HG02642 (cell line): ENCODE results near the gene CRADD.
"Not testable (repeated sequence)": the region's sequence is repeated elsewhere in the genome, so short reads cannot be mapped to it uniquely, and the experiment has no call there.

Experiments used
- ATAC-seq: cut with Tn5 transposase; IDR thresholded peaks from one replicate; pipeline ENCODE4 v1.9.1; 2021; ENCODE audit warnings: mild to moderate bottlenecking; ENCODE audit not compliant: unreplicated experiment, poor library complexity

Gene CRADD

GRCh38 chr12:93856611-93857010, 179.4 kb downstream of the CRADD start:
- no peak for ATAC-seq

GRCh38 chr12:93857279-93857938, 180.2 kb downstream of the CRADD start:
- no peak for ATAC-seq

GRCh38 chr12:93857991-93858447, 180.8 kb downstream of the CRADD start:
- no peak for ATAC-seq

- no peak for ATAC-seq
These were observed 183.6 kb downstream of the CRADD start for GRCh38 chr12:93860668-93861373.

DNA sequence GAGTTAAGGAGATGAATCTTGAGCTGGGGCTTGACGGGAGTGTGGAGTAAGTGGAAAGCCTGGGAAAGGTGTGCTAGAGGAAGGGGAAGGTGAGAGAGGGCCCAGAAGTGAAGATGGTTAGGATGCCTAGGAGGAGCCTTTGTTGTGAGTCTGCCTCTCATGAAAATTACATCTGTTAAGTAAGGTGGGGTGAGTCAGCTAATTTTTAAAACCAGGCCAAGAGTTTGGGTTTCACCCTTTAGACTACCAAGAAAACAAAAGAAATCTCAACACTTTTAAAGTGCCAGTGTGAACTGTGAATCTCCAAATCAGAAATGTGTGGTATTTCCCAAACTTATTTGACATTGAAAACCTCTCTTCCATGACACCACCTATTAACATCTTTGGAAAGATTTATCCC, 185.2 kb downstream of the CRADD start:
- ATAC-seq = no peak

GRCh38 chr12:93865751-93866150, 188.6 kb downstream of the CRADD start:
- ATAC-seq = no peak

GRCh38 chr12:93868771-93869170, 191.6 kb downstream of the CRADD start:
- no peak for ATAC-seq

DNA sequence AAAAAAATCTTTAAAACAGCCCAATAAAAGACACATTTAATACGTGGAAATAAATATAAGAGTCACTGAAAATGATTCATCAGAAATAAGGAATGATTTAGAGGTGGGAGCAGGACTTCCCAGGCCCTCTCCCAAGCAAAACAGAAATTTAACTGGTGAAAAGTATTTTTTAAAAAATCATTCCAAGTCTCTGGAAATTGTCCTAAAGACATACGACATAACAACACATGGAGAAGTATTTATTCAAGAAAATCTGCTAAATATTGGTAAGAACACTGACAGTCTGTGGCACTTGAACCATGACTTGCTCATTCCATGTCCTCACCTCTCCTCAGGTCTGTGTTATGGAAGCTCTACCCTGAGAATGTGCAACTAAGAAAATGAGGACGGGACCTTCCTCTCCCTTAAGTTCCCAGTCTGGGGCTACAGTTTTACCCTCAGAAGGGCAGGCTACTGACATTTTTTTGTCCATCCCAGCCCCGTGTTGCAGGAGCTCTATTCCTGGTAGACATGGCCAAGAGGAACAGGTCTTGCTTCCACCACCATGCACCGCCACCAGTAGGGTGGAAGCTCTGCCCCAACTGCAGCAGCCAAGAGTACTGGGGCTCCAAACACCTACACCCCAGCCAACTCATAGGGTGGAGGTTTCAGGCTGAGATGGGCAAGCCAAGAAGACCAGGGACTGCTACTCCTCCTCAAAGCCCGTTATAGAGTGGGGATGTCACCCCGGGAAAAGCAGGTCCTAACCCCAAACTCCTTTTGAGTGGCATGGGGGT, 193.0 kb downstream of the CRADD start:
- ATAC-seq = no peak

DNA sequence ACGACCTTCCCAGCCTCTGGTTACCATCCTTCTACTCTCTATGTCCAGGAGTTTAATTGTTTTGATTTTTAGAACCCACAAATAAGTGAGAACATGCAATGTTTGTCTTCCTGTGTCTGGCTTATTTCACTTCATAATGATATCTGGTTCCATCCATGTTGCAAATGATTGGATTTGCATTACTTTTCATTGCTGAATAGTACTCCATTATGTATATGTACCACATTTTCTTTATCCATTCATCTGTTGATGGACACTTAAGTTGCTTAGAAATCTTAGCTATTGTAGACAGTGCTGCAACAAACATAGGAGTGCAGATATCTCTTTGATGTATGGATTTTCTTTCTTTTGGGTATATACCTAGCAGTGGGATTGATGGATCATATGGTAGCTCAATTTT, 194.4 kb downstream of the CRADD start:
- not testable (repeated sequence) for ATAC-seq

DNA sequence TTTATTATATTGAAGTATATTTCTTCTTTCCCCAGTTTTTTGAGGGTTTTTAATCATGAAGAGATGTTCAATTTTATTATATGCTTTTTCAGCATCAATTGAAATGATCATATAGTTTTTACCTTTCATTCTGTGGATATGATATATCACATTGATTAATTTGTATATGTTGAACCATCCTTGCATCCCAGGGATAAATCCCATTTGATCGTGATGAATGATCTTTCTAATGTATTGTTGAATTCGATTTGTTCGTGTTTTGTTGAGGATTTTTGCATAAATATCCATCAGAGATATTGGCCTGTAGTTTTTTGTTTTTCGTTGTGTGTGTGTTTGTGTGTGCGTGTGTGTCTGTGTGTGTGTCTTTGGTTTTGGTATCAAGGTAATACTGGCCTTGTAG, 196.4 kb downstream of the CRADD start:
- ATAC-seq = no peak

GRCh38 chr12:93875157-93875556, 198.0 kb downstream of the CRADD start:
- ATAC-seq = no peak

DNA sequence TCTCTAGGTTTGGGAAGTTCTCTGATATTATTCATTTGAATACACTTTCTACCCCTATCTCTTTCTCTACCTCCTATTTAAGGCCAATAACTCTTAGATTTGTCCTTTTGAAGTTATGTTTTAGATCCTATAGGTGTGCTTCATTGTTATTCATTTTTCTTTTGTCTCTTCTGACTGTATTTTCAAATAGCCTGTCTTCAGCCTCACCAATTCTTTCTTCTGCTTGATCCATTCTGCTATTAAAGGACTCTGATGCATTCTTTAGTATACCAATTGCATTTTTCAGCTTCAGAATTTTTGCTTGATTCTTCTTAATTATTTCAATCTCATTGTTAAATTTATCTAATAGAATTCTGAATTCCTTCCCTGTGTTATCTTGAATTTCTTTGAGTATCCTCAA, 199.2 kb downstream of the CRADD start:
- no peak for ATAC-seq

DNA sequence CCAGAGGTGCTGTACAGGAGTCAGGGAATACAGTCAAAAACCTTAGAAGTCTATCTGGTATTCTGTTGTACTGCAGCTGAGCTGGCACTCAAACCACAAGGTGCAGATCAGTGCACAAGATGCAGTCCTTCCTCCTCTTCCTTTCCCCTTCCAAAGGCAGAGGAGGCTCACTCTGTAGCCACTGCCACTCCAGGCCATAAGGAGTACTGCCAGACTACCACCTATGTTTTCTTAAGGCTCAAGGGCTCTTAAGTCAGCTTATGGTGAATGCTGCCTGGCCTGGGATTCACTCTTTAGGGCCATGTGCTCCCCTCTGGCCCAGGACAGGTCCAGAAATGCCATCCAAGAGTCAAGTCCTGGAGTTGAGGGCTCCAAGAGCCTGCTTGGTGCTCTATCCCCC, 200.3 kb downstream of the CRADD start:
- ATAC-seq = no peak

- no peak for ATAC-seq
These were observed 202.6 kb downstream of the CRADD start for GRCh38 chr12:93879476-93880421.

GRCh38 chr12:93880853-93881522, 203.8 kb downstream of the CRADD start:
- no peak for ATAC-seq

DNA sequence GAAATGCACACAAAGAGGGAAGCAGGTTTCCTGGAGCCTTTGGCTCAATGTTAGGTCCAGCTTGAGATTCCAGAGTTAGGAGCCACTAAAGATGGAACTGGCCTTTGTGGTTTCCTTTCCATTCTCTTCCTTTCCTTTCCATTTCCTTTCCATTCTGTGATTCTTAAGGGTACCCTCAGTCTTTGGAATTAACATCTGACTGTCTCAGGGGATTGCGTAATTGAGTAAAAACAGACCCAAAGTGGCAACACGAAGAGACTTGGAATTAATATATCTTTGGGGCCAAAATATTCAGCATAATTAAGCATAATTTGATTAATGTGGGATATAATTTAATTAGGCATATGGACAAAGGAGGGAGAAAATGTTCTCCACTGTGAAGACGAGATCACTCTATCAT, 205.6 kb downstream of the CRADD start:
- no peak for ATAC-seq

DNA sequence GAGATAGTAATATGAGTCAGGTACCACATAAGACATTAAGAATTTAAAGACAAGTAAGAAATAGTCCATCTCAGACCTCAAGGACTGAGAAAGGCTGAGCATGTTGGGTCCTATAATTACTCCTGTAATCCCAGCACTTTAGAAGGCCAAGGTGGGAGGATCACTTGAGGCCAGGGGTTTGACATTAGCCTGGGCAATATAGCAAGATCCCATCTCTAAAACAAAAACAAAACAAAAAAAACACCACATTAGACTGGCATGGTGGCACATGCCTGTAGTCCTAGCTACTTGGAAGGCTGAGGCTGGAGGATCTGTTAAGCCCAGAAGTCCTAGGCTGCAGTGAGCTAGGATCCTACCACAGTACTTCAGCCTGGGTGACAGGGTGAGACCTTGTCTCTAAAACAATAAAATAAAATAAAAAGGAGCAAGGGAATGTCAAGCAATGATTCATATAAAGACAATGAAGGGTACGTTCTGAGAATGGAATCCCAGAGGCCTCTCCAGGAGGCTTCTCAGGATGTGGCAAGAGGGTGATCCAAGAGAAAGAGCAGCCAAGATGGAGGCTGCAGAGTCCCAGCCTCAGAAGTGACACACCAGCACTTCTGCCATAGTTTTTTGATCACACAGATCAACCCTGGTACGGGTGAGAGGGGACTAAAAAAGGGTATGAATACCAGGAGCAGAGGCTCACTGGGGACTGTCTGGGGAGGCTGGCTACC, 206.4 kb downstream of the CRADD start:
- no peak for ATAC-seq

DNA sequence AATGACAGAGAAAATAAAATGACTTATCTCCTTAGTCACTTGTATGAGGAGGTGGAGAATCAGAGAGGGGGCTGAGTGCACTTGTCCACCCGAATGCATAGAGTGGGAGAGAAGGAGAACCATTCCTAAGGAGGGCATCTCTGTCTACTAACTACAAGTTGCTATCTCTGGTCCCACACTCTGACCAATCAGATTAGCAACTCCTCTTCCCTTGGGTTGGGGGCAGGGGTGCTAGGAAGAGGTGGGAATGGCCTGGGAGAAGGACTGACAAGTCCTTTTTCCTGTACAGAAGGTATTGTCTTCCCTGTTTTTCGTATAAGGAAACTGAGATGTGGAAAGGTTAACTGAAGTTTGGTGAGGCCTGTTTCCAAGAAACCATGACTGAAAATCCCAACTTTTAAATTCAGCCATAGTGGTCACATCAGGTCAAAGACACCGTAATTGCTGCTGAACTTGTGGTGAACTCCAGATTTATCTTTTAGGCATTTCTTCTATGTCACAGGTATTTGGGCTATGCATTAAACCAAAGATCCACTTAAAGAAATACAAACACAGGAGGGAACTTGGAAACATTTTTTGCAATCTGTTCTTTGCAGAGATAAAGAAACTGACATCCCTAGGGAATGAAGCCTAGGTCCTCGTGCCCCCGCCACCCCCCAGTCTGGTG, 207.8 kb downstream of the CRADD start:
- ATAC-seq = no peak
